Keratinocyte (primary cell): ENCODE results near the gene LGALS4. TPM values are rescaled to one million over a fixed set of nuclear protein-coding genes. Genes with fewer than 3 reads are reported as not detected.

ENCODE experiments used
- DNase-seq: peaks from one replicate; pipeline ENCODE4 v3.0.0-alpha.2; 2011; ENCODE audit warnings: low read depth, missing footprints, low spot score
- FAIRE-seq: peaks from 2 replicates; lab custom pipeline; 2011; peaks lifted over from hg19 to GRCh38; lab: Jason Lieb, UNC
- H2AFZ ChIP-seq: 2 replicates; pipeline ENCODE4 v1.6.0; 2012; ENCODE audit warnings: low read length, control low read depth, inconsistent platforms; ENCODE audit not compliant: control insufficient read depth
- H3K27ac ChIP-seq: 2 replicates; pipeline ENCODE4 v1.5.1; 2011; ENCODE audit warnings: low read length; ENCODE audit not compliant: control insufficient read depth, insufficient read depth
- H3K27me3 ChIP-seq: 3 replicates; pipeline ENCODE4 v1.6.0; 2011; ENCODE audit warnings: low read length; ENCODE audit not compliant: control insufficient read depth, insufficient read depth; ENCODE audit errors: extremely low read depth
- H3K36me3 ChIP-seq, 2 experiments: 2 replicates in 1 of 2; 3 replicates in 1 of 2; pipeline ENCODE4 v1.5.1; 2011; ENCODE audit warnings: low read length in 2 of 2, mild to moderate bottlenecking in 1 of 2; ENCODE audit not compliant: control insufficient read depth in 2 of 2, insufficient read depth in 2 of 2; ENCODE audit errors: extremely low read depth in 1 of 2
- H3K4me1 ChIP-seq: 3 replicates; pipeline ENCODE4 v1.5.1; 2011; ENCODE audit warnings: low read length; ENCODE audit not compliant: control insufficient read depth, insufficient read depth; ENCODE audit errors: extremely low read depth
- H3K4me2 ChIP-seq: 3 replicates; pipeline ENCODE4 v1.6.0; 2011; ENCODE audit warnings: low read depth, low read length; ENCODE audit not compliant: control insufficient read depth, insufficient read depth; ENCODE audit errors: extremely low read depth
- H3K4me3 ChIP-seq, 3 experiments: fragments of 200-600 bp in 1 of 3; sonication (generic) in 1 of 3; 2 replicates in 2 of 3; 3 replicates in 1 of 3; pipeline ENCODE4 v1.5.1; 2011 to 2016; ENCODE audit warnings: low read length in 3 of 3, mild to moderate bottlenecking in 3 of 3, control low read depth in 2 of 3, inconsistent platforms in 1 of 3, low read depth in 1 of 3, mixed read lengths in 1 of 3, mixed run types in 1 of 3, moderate library complexity in 1 of 3; ENCODE audit not compliant: control insufficient read depth in 2 of 3, insufficient read depth in 2 of 3; ENCODE audit errors: extremely low read depth in 1 of 3
- H3K79me2 ChIP-seq: 2 replicates; pipeline ENCODE4 v1.6.0; 2012; ENCODE audit warnings: low read length; ENCODE audit not compliant: control insufficient read depth, insufficient read depth
- H3K9ac ChIP-seq: 3 replicates; pipeline ENCODE4 v1.6.0; 2011; ENCODE audit warnings: low read length; ENCODE audit not compliant: control insufficient read depth, insufficient read depth; ENCODE audit errors: extremely low read depth
- H3K9me1 ChIP-seq: 3 replicates; pipeline ENCODE4 v1.6.0; 2011; ENCODE audit warnings: low read length; ENCODE audit not compliant: control insufficient read depth, insufficient read depth; ENCODE audit errors: extremely low read depth
- H3K9me3 ChIP-seq: 2 replicates; pipeline ENCODE4 v1.5.1; 2012; ENCODE audit warnings: low read depth, low read length; ENCODE audit not compliant: control insufficient read depth
- H4K20me1 ChIP-seq: 3 replicates; pipeline ENCODE4 v1.6.0; 2011; ENCODE audit warnings: low read length; ENCODE audit not compliant: control insufficient read depth, insufficient read depth; ENCODE audit errors: extremely low read depth
- EZH2 ChIP-seq: IDR thresholded peaks from one replicate; pipeline ENCODE4 v1.6.1; 2012; ENCODE audit warnings: inconsistent platforms, mild to moderate bottlenecking, low read length, moderate library complexity
- dilution Hi-C: fragments of 300-500 bp; cut with MboI; formaldehyde crosslinking; loops from one replicate; pipeline ENCODE4 v1.7.0; 2020; ENCODE audit warnings: low sequenced_read_pairs; ENCODE audit not compliant: extremely low pct_ligation_motif_present
- polyA plus RNA-seq, 5 experiments: library from polyadenylated mRNA; depleted of rRNA in 3 of 5; stranded (reverse) in 3 of 5; stranded (forward) in 1 of 5; unstranded in 1 of 5; fragments of >200 nt; gene quantifications; 1 replicate in 1 of 5; 2 replicates in 3 of 5; 3 replicates in 1 of 5; pipeline versions ENCODE4 v1.2.1 to v1.2.3, GENCODE V29; 2011 to 2012; ENCODE audit warnings: missing spikeins in 2 of 5, low read depth in 1 of 5, low replicate concordance in 1 of 5
- TF ChIP-seq, protein P1 (sequence below), 3 experiments: IDR thresholded peaks in 1 of 3; conservative IDR thresholded peaks in 1 of 3; optimal IDR thresholded peaks in 1 of 3; 2 replicates in 2 of 3; 3 replicates in 1 of 3; pipeline versions ENCODE3 to v1.5.1; 2011; ENCODE audit warnings: low read length in 3 of 3, mild to moderate bottlenecking in 3 of 3, moderate library complexity in 2 of 3, control low read depth in 1 of 3, inconsistent platforms in 1 of 3; ENCODE audit not compliant: insufficient read depth in 2 of 3; ENCODE audit errors: extremely low read depth in 1 of 3

The LGALS4 gene
- polyA plus RNA-seq, 1 donor (not counting 4 experiments of a cell fraction or from before 2014, with no cell fraction given), result 0.13 TPM

DNA sequence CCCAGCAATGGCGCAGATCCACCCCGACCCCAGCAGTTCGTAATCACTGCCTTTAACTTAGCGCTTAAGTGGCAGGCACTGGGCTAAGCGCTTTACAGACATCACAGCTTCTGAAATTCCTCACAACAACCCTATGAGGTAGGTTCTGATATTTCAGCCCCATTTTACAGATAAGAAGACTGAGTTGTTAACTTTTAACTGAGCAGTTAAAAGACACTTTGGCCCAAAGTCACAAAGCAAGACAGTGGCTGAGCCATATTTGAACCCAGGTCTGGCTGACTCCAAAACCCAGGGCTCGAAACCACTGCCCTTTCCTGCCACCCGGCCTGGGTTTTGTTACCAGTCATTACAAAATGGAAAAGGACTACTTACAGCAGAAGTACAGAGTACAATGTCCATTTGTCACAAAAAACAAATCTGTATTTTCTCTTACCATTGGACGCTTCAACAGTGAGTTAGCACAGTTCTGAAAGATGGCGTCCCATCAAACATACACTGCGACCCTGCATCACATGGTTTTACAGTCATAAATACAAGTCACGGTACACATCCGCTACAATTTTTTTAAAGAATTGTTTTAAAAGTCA lies 28.5 kb upstream of the LGALS4 start:
- dilution Hi-C loops, result no loop called here
- Histone ChIP-seq H3K9ac (no peak overlapping the region), H3K9me1 (peaks cover 5% of the 10 kb centered on the region), H3K79me2 (peaks cover 56% of the 10 kb centered on the region), H3K4me1 (peaks cover 46% of the 10 kb centered on the region), H3K9me3 (no peaks in the 10 kb centered on the region), H3K4me3 (no peak overlapping the region), H4K20me1 (peaks cover 19% of the 10 kb centered on the region), H2AFZ (no peak overlapping the region), H3K27ac (no peak overlapping the region), H3K36me3 (peaks cover 59 to 75% of the 10 kb centered on the region in 2 experiments), H3K4me2 (no peak overlapping the region), H3K27me3 (no peaks in the 10 kb centered on the region)
- TF ChIP-seq, protein P1, sequence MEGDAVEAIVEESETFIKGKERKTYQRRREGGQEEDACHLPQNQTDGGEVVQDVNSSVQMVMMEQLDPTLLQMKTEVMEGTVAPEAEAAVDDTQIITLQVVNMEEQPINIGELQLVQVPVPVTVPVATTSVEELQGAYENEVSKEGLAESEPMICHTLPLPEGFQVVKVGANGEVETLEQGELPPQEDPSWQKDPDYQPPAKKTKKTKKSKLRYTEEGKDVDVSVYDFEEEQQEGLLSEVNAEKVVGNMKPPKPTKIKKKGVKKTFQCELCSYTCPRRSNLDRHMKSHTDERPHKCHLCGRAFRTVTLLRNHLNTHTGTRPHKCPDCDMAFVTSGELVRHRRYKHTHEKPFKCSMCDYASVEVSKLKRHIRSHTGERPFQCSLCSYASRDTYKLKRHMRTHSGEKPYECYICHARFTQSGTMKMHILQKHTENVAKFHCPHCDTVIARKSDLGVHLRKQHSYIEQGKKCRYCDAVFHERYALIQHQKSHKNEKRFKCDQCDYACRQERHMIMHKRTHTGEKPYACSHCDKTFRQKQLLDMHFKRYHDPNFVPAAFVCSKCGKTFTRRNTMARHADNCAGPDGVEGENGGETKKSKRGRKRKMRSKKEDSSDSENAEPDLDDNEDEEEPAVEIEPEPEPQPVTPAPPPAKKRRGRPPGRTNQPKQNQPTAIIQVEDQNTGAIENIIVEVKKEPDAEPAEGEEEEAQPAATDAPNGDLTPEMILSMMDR (optimal IDR thresholded peaks at IDR 0.05 in 1 of 3, IDR thresholded peaks at IDR 0.05 in 1 of 3, conservative IDR thresholded peaks at IDR 0.05 in 1 of 3; ENCODE audit: extremely low read depth in 1 of 3, insufficient read depth in 2 of 3, low read length in 3 of 3), result no peak
- TF ChIP-seq EZH2, result no peak
- no peak for DNase-seq
- peak; percentile 17 for FAIRE-seq

DNA sequence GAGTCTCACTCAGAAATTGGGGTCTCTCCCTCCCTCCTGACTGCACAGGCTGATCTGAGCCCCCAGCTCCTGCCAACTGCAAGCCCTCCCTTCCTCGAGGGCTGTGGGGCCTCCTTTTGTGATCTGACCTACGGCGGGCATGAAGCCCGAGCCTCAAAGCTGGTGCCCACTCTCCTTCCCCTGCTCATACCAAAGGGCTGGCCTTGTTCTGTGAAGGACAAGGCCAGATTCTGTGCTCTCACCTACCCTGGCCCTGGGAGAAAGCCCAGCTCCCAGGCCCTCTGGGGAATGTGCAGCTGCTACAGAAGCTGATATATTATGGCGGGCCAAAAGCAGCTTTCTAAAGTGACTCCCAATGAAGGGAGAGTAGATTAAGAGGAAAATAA lies 27.8 kb upstream of the LGALS4 start:
- no peak for DNase-seq
- no peak overlapping the region for H3K27ac ChIP-seq
- dilution Hi-C loops, result no loop called here
- no peaks in the 10 kb centered on the region for H3K27me3 ChIP-seq
- H4K20me1 ChIP-seq, result peaks cover 19% of the 10 kb centered on the region
- peaks cover 8% of the 10 kb centered on the region for H3K9me1 ChIP-seq
- H3K9me3 ChIP-seq, result no peaks in the 10 kb centered on the region
- H3K4me3 ChIP-seq, result no peak overlapping the region
- peaks cover 53% of the 10 kb centered on the region for H3K4me1 ChIP-seq
- H3K4me2 ChIP-seq, result no peak overlapping the region
- H3K36me3 ChIP-seq, result peaks cover 55 to 71% of the 10 kb centered on the region in 2 experiments
- no peak for TF ChIP-seq EZH2
- TF ChIP-seq, protein P1 (optimal IDR thresholded peaks at IDR 0.05 in 1 of 3, IDR thresholded peaks at IDR 0.05 in 1 of 3, conservative IDR thresholded peaks at IDR 0.05 in 1 of 3; ENCODE audit: extremely low read depth in 1 of 3, insufficient read depth in 2 of 3, low read length in 3 of 3), result no peak
- H2AFZ ChIP-seq, result no peak overlapping the region
- peaks cover 49% of the 10 kb centered on the region for H3K79me2 ChIP-seq
- FAIRE-seq, result no peak
- no peak overlapping the region for H3K9ac ChIP-seq
